ENCODE data around the gene GLUD1. TPM values are rescaled to one million over a fixed set of nuclear protein-coding genes. Genes with fewer than 3 reads are reported as not detected.
"Not testable (repeated sequence)": the region's sequence is repeated elsewhere in the genome, so short reads cannot be mapped to it uniquely, and the experiment has no call there.

The GLUD1 gene
- total RNA-seq, 1 donor from 2014 or later, result 112 TPM

- H3K27me3 Mint-ChIP-seq; H3K4me3 Mint-ChIP-seq; H3K27ac Mint-ChIP-seq; intact Hi-C loops (cut with micrococcal nuclease); DNase-seq; H3K9me3 Mint-ChIP-seq: not testable (repeated sequence)
- H3K36me3 Mint-ChIP-seq (ENCODE audit: low read depth), result peaks cover 32% of the 10 kb centered on the region
- H3K4me1 Mint-ChIP-seq, result peaks cover 37% of the 10 kb centered on the region
Observed at GRCh38 chr10:87081574-87081973, 13.1 kb downstream of the GLUD1 start.

- H3K4me3 Mint-ChIP-seq; H3K27me3 Mint-ChIP-seq; H3K27ac Mint-ChIP-seq; intact Hi-C loops (cut with micrococcal nuclease); H3K9me3 Mint-ChIP-seq; DNase-seq: not testable (repeated sequence)
- peaks cover 31% of the 10 kb centered on the region for H3K4me1 Mint-ChIP-seq
- peaks cover 29% of the 10 kb centered on the region for H3K36me3 Mint-ChIP-seq (ENCODE audit: low read depth)
Observed at GRCh38 chr10:87080621-87081020, 14.0 kb downstream of the GLUD1 start.

GRCh38 chr10:87079106-87079836 is 15.4 kb downstream of the GLUD1 start:
- H3K27me3 Mint-ChIP-seq, result no peaks in the 10 kb centered on the region
- H3K9me3 Mint-ChIP-seq, result no peaks in the 10 kb centered on the region
- no peak overlapping the region for H3K4me3 Mint-ChIP-seq
- no peak for DNase-seq
- H3K27ac Mint-ChIP-seq, result no peak overlapping the region
- intact Hi-C loops (cut with micrococcal nuclease), result no loop called here
- H3K36me3 Mint-ChIP-seq (ENCODE audit: low read depth), result peaks cover 28% of the 10 kb centered on the region
- H3K4me1 Mint-ChIP-seq, result peaks cover 24% of the 10 kb centered on the region

- H3K4me3 Mint-ChIP-seq, result not testable (repeated sequence)
Observed at GRCh38 chr10:87076421-87076820, 18.2 kb downstream of the GLUD1 start.

GRCh38 chr10:87072449-87072848 is 22.2 kb downstream of the GLUD1 start:
- H3K36me3 Mint-ChIP-seq (ENCODE audit: low read depth), result peaks cover 43% of the 10 kb centered on the region
- intact Hi-C loops (cut with micrococcal nuclease), result no loop called here
- no peak for DNase-seq
- no peaks in the 10 kb centered on the region for H3K27me3 Mint-ChIP-seq
- no peaks in the 10 kb centered on the region for H3K9me3 Mint-ChIP-seq
- no peak overlapping the region for H3K4me3 Mint-ChIP-seq
- H3K27ac Mint-ChIP-seq, result no peak overlapping the region
- H3K4me1 Mint-ChIP-seq, result peaks cover 1% of the 10 kb centered on the region

More at GRCh38 chr10:87076421-87076820, 18.2 kb downstream of the GLUD1 start:
- H3K4me1 Mint-ChIP-seq; DNase-seq; H3K9me3 Mint-ChIP-seq; H3K27ac Mint-ChIP-seq; intact Hi-C loops (cut with micrococcal nuclease); H3K27me3 Mint-ChIP-seq: not testable (repeated sequence)
- H3K36me3 Mint-ChIP-seq (ENCODE audit: low read depth), result peaks cover 31% of the 10 kb centered on the region

GRCh38 chr10:87068281-87068680 is 26.4 kb downstream of the GLUD1 start:
- peaks cover 64% of the 10 kb centered on the region for H3K36me3 Mint-ChIP-seq (ENCODE audit: low read depth)
- intact Hi-C loops (cut with micrococcal nuclease), result no loop called here

GRCh38 chr10:87066865-87067264 is 27.8 kb downstream of the GLUD1 start:
- no peaks in the 10 kb centered on the region for H3K4me1 Mint-ChIP-seq
- intact Hi-C loops (cut with micrococcal nuclease), result no loop called here
- no peak overlapping the region for H3K4me3 Mint-ChIP-seq
- DNase-seq, result no peak
- H3K27me3 Mint-ChIP-seq, result no peaks in the 10 kb centered on the region
- H3K27ac Mint-ChIP-seq, result no peak overlapping the region
- H3K9me3 Mint-ChIP-seq, result no peaks in the 10 kb centered on the region
- H3K36me3 Mint-ChIP-seq (ENCODE audit: low read depth), result peaks cover 61% of the 10 kb centered on the region

More at GRCh38 chr10:87068281-87068680, 26.4 kb downstream of the GLUD1 start:
- Mint-ChIP-seq H3K27ac (no peak overlapping the region), H3K4me3 (no peak overlapping the region), H3K27me3 (no peaks in the 10 kb centered on the region), H3K4me1 (no peaks in the 10 kb centered on the region), H3K9me3 (no peaks in the 10 kb centered on the region)
- no peak for DNase-seq

GRCh38 chr10:87066178-87066577 is 28.5 kb downstream of the GLUD1 start:
- DNase-seq, result no peak
- peaks cover 62% of the 10 kb centered on the region for H3K36me3 Mint-ChIP-seq (ENCODE audit: low read depth)
- H3K4me3 Mint-ChIP-seq, result no peak overlapping the region
- intact Hi-C loops (cut with micrococcal nuclease), result no loop called here
- no peaks in the 10 kb centered on the region for H3K27me3 Mint-ChIP-seq
- no peak overlapping the region for H3K27ac Mint-ChIP-seq
- H3K9me3 Mint-ChIP-seq, result no peaks in the 10 kb centered on the region
- no peaks in the 10 kb centered on the region for H3K4me1 Mint-ChIP-seq

GRCh38 chr10:87064651-87065050 is 30.0 kb downstream of the GLUD1 start:
- no peaks in the 10 kb centered on the region for H3K27me3 Mint-ChIP-seq

GRCh38 chr10:87060280-87060928 is 34.2 kb downstream of the GLUD1 start:
- Mint-ChIP-seq H3K4me3 (no peak overlapping the region), H3K27me3 (no peaks in the 10 kb centered on the region), H3K4me1 (no peaks in the 10 kb centered on the region), H3K9me3 (no peaks in the 10 kb centered on the region), H3K27ac (no peak overlapping the region), H3K36me3 (ENCODE audit: low read depth) (peaks cover 65% of the 10 kb centered on the region)
- intact Hi-C loops (cut with micrococcal nuclease), result no loop called here
- DNase-seq, result no peak

More at GRCh38 chr10:87064651-87065050, 30.0 kb downstream of the GLUD1 start:
- intact Hi-C loops (cut with micrococcal nuclease), result no loop called here
- no peaks in the 10 kb centered on the region for H3K9me3 Mint-ChIP-seq
- no peak overlapping the region for H3K4me3 Mint-ChIP-seq
- no peak overlapping the region for H3K27ac Mint-ChIP-seq
- DNase-seq, result no peak
- peaks cover 69% of the 10 kb centered on the region for H3K36me3 Mint-ChIP-seq (ENCODE audit: low read depth)
- H3K4me1 Mint-ChIP-seq, result no peaks in the 10 kb centered on the region

- Mint-ChIP-seq H3K9me3 (no peaks in the 10 kb centered on the region), H3K4me1 (no peaks in the 10 kb centered on the region), H3K27me3 (no peaks in the 10 kb centered on the region), H3K4me3 (no peak overlapping the region), H3K36me3 (ENCODE audit: low read depth) (peaks cover 63% of the 10 kb centered on the region), H3K27ac (no peak overlapping the region)
- intact Hi-C loops (cut with micrococcal nuclease), result no loop called here
- no peak for DNase-seq
Observed at GRCh38 chr10:87059401-87059800, 35.2 kb downstream of the GLUD1 start.

- H3K4me1 Mint-ChIP-seq, result no peaks in the 10 kb centered on the region
- H3K27me3 Mint-ChIP-seq, result no peaks in the 10 kb centered on the region
- no peak overlapping the region for H3K4me3 Mint-ChIP-seq
- H3K27ac Mint-ChIP-seq, result no peak overlapping the region
- intact Hi-C loops (cut with micrococcal nuclease), result no loop called here
- peaks cover 56% of the 10 kb centered on the region for H3K36me3 Mint-ChIP-seq (ENCODE audit: low read depth)
- no peaks in the 10 kb centered on the region for H3K9me3 Mint-ChIP-seq
- no peak for DNase-seq
Observed at GRCh38 chr10:87058171-87058570, 36.5 kb downstream of the GLUD1 start.

GRCh38 chr10:87054373-87055295 is 40.0 kb downstream of the GLUD1 start:
- Mint-ChIP-seq H3K36me3 (ENCODE audit: low read depth) (peaks cover 48% of the 10 kb centered on the region), H3K9me3 (no peaks in the 10 kb centered on the region), H3K27me3 (no peaks in the 10 kb centered on the region), H3K4me1 (no peaks in the 10 kb centered on the region), H3K27ac (no peak overlapping the region), H3K4me3 (no peak overlapping the region)
- intact Hi-C loops (cut with micrococcal nuclease), result no loop called here
- DNase-seq, result no peak

Data from activated CD4-positive, alpha-beta T cell treated with anti-CD3 and anti-CD28 coated beads, Interleukin-2, amount 10 ng/mL, durations not matched to agents 24 days and 14 days (primary cell).